BJ (cell line): Measurements from ENCODE around the gene UQCC5. TPM values are rescaled to one million over a fixed set of nuclear protein-coding genes. Genes with fewer than 3 reads are reported as not detected.

ENCODE experiments used
- CTCF ChIA-PET: fragments of 350-600 bp; formaldehyde crosslinking; extraction: SDS; loops from one replicate; lab custom pipeline; 2021; ENCODE audit warnings: antibody characterized with exemption, inconsistent platforms; lab: Yijun Ruan, JAX
- POLR2A ChIA-PET: fragments of 300-600 bp; sonication (Branson Sonifier 250); formaldehyde crosslinking; extraction: SDS; loops from one replicate; lab custom pipeline; 2021; ENCODE audit warnings: antibody characterized with exemption; lab: Charles Lee
- DNase-seq: peaks from one replicate; pipeline ENCODE4 v3.0.0-alpha.2; 2011; ENCODE audit warnings: low read depth
- H3K27me3 ChIP-seq: 2 replicates; pipeline ENCODE4 v1.6.0; 2011; ENCODE audit warnings: low read length; ENCODE audit not compliant: control insufficient read depth, insufficient read depth
- H3K36me3 ChIP-seq: 2 replicates; pipeline ENCODE4 v1.5.1; 2011; ENCODE audit warnings: low read length; ENCODE audit not compliant: control insufficient read depth, insufficient read depth
- H3K4me3 ChIP-seq: 2 replicates; pipeline ENCODE4 v1.5.1; 2011; ENCODE audit warnings: low read depth, mild to moderate bottlenecking, control low read depth, low read length
- polyA plus RNA-seq: library from polyadenylated mRNA; depleted of rRNA; stranded (reverse); fragments of >200 nt; gene quantifications from 2 replicates; pipeline ENCODE4 v1.2.3, GENCODE V29; 2011
- TF ChIP-seq, protein P1 (sequence below): IDR thresholded peaks from 2 replicates; pipeline ENCODE4 v1.5.1; 2011; ENCODE audit warnings: low read depth, mild to moderate bottlenecking, control low read depth, inconsistent platforms, low read length, moderate library complexity; ENCODE audit not compliant: insufficient read depth

Gene UQCC5
- polyA plus RNA-seq, 1 experiment: 11.9 TPM

DNA sequence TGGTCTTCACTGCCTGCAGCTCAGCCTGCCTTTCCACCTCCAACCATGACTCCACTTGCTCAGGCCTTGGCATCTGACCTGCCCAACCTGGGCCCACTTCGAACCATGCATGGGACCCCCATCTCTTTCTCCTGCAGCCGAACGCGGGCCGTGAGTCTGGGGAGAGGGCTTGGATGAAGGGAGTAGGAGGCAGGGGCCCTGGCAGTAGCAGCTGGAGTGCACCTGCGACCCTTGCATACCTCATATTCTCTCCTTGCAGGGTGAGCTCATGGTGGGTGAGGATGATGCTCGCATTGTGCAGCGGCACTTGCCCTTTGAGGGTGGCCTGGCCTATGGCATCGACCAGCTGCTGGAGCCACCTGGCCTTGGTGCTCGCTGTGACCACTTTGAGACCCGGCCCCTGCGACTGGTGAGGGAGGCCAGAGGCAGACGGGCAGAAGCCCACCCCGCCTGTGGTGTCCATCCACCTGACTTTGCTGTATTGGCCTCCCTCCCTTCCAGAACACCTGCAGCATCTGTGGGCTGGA, 16.2 kb upstream of the UQCC5 start:
- TF ChIP-seq, protein P1, sequence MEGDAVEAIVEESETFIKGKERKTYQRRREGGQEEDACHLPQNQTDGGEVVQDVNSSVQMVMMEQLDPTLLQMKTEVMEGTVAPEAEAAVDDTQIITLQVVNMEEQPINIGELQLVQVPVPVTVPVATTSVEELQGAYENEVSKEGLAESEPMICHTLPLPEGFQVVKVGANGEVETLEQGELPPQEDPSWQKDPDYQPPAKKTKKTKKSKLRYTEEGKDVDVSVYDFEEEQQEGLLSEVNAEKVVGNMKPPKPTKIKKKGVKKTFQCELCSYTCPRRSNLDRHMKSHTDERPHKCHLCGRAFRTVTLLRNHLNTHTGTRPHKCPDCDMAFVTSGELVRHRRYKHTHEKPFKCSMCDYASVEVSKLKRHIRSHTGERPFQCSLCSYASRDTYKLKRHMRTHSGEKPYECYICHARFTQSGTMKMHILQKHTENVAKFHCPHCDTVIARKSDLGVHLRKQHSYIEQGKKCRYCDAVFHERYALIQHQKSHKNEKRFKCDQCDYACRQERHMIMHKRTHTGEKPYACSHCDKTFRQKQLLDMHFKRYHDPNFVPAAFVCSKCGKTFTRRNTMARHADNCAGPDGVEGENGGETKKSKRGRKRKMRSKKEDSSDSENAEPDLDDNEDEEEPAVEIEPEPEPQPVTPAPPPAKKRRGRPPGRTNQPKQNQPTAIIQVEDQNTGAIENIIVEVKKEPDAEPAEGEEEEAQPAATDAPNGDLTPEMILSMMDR: no peak
- H3K36me3 ChIP-seq: peaks cover 9% of the 10 kb centered on the region
- CTCF ChIA-PET: no interaction called here
- H3K27me3 ChIP-seq: no peaks in the 10 kb centered on the region; the same call in 1 of the 2 replicates
- DNase-seq: no peak
- H3K4me3 ChIP-seq: no peak overlapping the region
- POLR2A ChIA-PET: no interaction called here

DNA sequence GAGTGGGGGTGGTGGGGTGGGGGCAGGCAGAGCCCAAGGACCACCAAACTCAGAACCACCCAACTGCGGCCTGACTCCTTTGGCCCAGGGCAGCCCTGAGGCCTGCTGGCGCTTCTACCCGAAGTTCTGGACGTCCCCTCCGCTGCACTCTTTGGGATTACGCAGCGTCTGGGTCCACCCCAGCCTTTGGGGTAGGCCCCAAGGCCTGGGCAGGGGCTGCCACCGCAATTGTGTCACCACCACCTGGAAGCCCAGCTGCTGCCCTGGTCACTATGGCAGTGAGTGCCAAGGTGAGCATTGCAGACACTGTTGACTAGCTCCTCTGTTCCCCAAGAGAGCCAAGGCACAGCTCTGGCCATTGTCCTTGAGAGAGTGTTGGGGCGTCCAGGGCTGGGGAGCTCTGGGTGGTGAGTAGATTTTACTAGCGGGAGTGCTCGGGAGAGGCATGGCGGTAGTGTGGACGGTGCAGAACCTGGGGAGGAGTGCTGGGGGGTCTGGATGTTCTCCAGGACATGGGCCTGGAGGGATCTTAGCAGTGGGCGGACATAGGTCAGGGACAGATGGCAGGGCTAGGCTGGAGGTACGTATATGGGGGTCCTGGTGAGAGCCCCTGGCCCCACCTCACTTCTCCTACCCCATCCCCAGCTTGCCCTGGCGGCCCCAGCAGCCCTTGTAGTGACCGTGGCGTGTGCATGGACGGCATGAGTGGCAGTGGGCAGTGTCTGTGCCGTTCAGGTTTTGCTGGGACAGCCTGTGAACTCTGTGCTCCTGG, 15.5 kb upstream of the UQCC5 start:
- ChIA-PET POLR2A (no interaction called here), CTCF (no interaction called here)
- Histone ChIP-seq H3K27me3 (no peaks in the 10 kb centered on the region), H3K4me3 (no peak overlapping the region), H3K36me3 (peaks cover 11% of the 10 kb centered on the region)
- no peak for DNase-seq
- TF ChIP-seq, protein P1: no peak

DNA sequence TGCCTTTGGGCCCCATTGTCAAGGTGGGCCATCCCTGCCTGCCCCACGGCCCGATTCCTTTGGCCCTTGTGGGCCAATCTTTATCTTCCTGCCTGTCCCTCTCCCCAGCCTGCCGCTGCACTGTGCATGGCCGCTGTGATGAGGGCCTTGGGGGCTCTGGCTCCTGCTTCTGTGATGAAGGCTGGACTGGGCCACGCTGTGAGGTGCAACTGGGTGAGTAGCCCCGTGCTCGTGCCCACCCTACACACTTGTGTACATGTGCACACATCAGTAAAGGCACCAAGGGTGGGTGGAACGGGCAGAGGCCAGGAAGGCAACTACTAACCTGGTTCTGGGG, 14.9 kb upstream of the UQCC5 start:
- H3K36me3 ChIP-seq: peaks cover 15% of the 10 kb centered on the region
- ChIA-PET CTCF (no interaction called here), POLR2A (no interaction called here)
- no peak overlapping the region for H3K4me3 ChIP-seq
- H3K27me3 ChIP-seq: no peaks in the 10 kb centered on the region
- DNase-seq: no peak
- TF ChIP-seq, protein P1: no peak

DNA sequence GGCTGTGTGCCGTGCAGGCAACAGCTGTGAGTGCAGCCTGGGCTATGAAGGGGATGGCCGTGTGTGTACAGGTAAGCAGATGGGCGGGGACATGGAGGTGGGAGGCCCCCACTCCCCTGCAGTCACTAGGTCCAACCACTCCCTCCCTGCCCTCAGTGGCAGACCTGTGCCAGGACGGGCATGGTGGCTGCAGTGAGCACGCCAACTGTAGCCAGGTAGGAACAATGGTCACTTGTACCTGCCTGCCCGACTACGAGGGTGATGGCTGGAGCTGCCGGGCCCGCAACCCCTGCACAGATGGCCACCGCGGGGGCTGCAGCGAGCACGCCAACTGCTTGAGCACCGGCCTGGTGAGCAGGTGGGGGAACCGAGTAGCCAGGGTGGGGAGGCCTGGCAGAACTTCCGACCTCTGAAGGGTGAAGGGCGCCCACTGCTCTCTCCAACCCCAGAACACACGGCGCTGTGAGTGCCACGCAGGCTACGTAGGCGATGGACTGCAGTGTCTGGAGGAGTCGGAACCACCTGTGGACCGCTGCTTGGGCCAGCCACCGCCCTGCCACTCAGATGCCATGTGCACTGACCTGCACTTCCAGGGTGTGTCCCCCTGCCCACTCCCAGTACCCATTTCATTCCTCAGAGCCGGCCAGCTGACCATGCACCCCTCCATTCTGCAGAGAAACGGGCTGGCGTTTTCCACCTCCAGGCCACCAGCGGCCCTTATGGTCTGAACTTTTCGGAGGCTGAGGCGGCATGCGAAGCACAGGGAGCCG, 14.3 kb upstream of the UQCC5 start:
- ChIA-PET POLR2A (no interaction called here), CTCF (no interaction called here)

More for the DNA sequence above, 14.3 kb upstream of the UQCC5 start:
- Histone ChIP-seq H3K36me3 (peaks cover 18% of the 10 kb centered on the region), H3K27me3 (no peaks in the 10 kb centered on the region), H3K4me3 (no peak overlapping the region)
- TF ChIP-seq, protein P1: no peak
- no peak for DNase-seq
